ENCODE data around the gene IFIT1.
"Not testable (repeated sequence)": the region's sequence is repeated elsewhere in the genome, so short reads cannot be mapped to it uniquely, and the experiment has no call there.

The IFIT1 gene

GRCh38 chr10:89426230-89426868, 33.9 kb downstream of the IFIT1 start:
- peak in 4 of 56 donors; percentile 8 to 9 (median 9) for DNase-seq

- no peak for DNase-seq
These were observed 35.2 kb downstream of the IFIT1 start for GRCh38 chr10:89427629-89428028.

DNA sequence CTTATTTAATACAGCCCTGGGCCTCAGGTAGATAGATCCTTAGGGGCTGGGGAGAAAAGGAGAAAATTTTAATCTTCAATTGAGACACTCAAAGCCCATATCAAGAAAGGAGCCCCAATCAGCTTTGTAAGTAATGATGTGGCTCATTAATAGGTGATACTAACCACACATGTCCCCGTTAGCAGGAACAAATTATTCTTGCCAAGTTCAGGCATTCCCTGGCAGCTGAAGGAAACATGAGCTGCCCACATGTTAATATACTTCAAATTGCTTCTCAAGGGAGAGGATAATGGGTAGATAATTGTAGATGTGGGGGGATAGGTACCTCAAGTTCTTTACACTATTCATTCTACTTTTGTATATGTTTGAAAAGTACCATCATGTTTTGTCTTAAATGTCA, 36.5 kb downstream of the IFIT1 start:
- no peak for DNase-seq

DNA sequence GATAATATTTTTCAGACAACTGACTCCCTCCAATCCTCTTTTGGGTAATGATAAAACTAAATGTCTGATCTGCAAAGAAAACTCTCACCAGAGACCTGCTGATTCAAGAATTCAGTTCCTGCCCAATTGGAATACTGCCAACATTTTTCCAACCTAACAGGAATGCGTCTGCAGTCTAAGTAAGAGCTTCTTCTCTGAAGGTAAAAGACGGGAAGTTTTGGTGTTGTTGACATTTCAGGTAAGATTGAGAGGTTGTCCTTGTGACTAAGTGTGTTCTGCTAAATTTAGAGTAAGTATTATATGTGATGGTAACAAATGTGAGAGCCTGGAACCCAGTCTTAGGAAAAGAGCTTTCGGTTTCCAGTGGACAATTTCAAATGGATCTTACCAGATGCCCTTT, 39.6 kb downstream of the IFIT1 start:
- DNase-seq, result no peak

- DNase-seq, result no peak
These were observed 46.1 kb downstream of the IFIT1 start for GRCh38 chr10:89438525-89438924.

DNA sequence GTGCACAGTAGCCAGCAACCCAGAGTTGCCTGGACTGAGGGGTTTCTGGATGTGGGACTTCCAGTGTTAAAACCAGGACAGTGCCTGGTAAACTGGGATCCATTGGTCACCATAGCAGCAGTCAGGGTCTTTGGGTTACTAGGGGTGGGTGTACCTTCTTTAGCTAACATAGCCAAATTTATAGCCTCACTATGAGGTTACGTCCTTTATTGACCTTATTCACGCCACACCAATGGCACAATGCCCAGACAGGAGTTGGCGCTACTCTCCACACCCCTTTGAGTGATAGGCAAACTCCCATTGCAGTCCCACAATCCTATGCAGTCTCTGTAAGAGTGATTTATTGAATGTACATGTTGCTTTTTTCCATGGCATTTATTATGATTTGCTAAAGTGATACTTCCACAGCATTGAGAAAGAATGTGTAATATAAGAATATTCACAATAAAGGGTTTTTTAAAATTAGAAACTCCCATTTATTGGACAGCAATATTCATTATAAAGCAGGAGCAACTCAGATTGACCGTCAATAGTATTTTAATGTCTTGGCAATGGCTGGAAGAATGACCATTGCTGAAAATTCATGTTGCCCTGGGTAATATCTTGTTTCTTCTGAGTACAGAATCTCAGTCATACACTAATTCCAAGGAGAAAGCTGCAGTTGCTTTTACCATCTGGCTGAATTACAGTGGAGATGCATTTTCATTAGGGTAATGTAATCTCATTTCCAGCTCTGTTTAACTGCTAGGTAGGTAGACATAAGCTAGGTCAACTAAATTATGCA, 48.0 kb downstream of the IFIT1 start:
- no peak for DNase-seq

- no peak for DNase-seq
These were observed 49.9 kb downstream of the IFIT1 start for GRCh38 chr10:89442289-89442688.

- not testable (repeated sequence) for DNase-seq
These were observed 52.4 kb downstream of the IFIT1 start for GRCh38 chr10:89444819-89445218.

GRCh38 chr10:89450901-89451300, 58.5 kb downstream of the IFIT1 start:
- DNase-seq, result no peak

GRCh38 chr10:89452193-89452592, 59.8 kb downstream of the IFIT1 start:
- no peak for DNase-seq

GRCh38 chr10:89454561-89455347, 62.3 kb downstream of the IFIT1 start:
- no peak for DNase-seq
